Psoas muscle (tissue), 8 donors: ENCODE data around the gene ADGRG4. TPM values are rescaled to one million over a fixed set of nuclear protein-coding genes. Genes with fewer than 3 reads are reported as not detected.

Experiments
- ATAC-seq, 4 donors: fragments of 200-7000 bp; cut with Tn5 transposase; one replicate each; pipeline ENCODE4 v1.9.1; 2020; ENCODE audit warnings: moderate library complexity in 3 of 4, mild to moderate bottlenecking in 2 of 4
- DNase-seq, 2 donors: peaks; one replicate each; pipeline ENCODE4 v3.0.0-alpha.2; 2020
- H3K27ac ChIP-seq: fragments of 200-600 bp; one replicate; pipeline ENCODE4 v1.8.0; 2022
- H3K27me3 ChIP-seq, 3 donors: fragments of 200-600 bp in 1 of 3; one replicate each; pipeline versions ENCODE4 v1.6.1 to v1.8.0; 2013 to 2022; ENCODE audit warnings: low read length in 2 of 3, mild to moderate bottlenecking in 2 of 3, moderate library complexity in 1 of 3; ENCODE audit not compliant: insufficient read depth in 3 of 3
- H3K36me3 ChIP-seq, 2 donors: fragments of 200-600 bp in 1 of 2; one replicate each; pipeline versions ENCODE4 v1.6.1 to v1.8.0; 2013 to 2022; ENCODE audit warnings: low read depth in 1 of 2, mild to moderate bottlenecking in 1 of 2, moderate library complexity in 1 of 2; ENCODE audit not compliant: insufficient read depth in 1 of 2
- H3K4me1 ChIP-seq: fragments of 200-600 bp; one replicate; pipeline ENCODE4 v1.8.0; 2022
- H3K4me3 ChIP-seq: fragments of 200-600 bp; one replicate; pipeline ENCODE4 v1.8.0; 2022; ENCODE audit warnings: mild to moderate bottlenecking
- H3K9me3 ChIP-seq: fragments of 200-600 bp; one replicate; pipeline ENCODE4 v1.8.0; 2022
- CTCF ChIP-seq: fragments of 200-600 bp; IDR thresholded peaks from one replicate; pipeline ENCODE4 v1.8.0; 2022; ENCODE audit warnings: antibody characterized with exemption
- WGBS, 3 donors: extraction: QIAGEN DNeasy Blood & Tissue Kit; methylation state at CpG; one replicate each; pipeline versions ENCODE4 v1.1.6 to v1.1.7; 2013; 5-methylcytosine and 5-hydroxymethylcytosine counted together
- intact Hi-C, 2 donors: fragments of 100-400 bp; cut with DNase I; formaldehyde crosslinking; loops; one replicate each; pipeline versions ENCODE4 v1.11.0 to v1.14.2; 2022
- polyA plus RNA-seq, 3 donors: library from polyadenylated mRNA; stranded (reverse); fragments of 200-250 nt; gene quantifications; one replicate each; pipeline ENCODE4 v1.2.3, GENCODE V29; 2013
- total RNA-seq, 4 donors: library from RNA; stranded (reverse); fragmentation: NEBNext Ultra II Directional in 2 of 4; extraction: Animal tissue kit (Norgen Biotek cat#: 25700) in 2 of 4; gene quantifications; one replicate each; pipeline versions ENCODE4 v1.2.1 to v1.2.4, GENCODE V29; 2021 to 2023
- donor health status: healthy with polysubstance abuse.
- donor health status: DM: no; HTN: no; CAD: no; lungs with moderate emphysema.
- donor health status: Bipolar disorder and iron deficiency.
- donor health status: healthy.
- donor health status: DM: yes; HTN: yes; CAD: no.
- donor health status: DM: no; HTN: no; CAD: no.
- donor health status: DM: no; HTN: no; CAD: no.
- donor health status: DM: yes; HTN: yes; CAD: no.

ADGRG4 gene
- total and polyA plus RNA-seq, 7 donors, result 0.05 to 0.12 (median 0.06) TPM; not detected in 4

DNA sequence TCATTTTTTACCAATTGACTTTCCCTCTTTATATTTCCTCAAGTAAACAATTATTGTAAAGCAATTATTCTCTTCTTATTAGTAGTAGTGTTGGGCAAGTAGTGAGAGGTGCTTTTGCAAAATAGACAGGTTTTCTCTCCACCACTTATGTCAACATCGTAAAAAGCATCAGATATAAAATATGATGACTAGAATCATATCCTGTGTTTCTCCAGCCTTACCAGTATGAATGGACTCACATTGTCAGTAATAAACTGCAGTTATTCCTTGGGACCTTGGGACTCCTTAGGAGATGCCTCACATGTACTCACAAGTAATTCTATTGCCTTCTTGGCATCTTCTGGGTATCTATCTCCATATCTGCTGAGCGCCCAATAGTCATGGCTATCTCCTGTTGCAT lies 146.5 kb downstream of the ADGRG4 start:
- H3K4me3 ChIP-seq, result no peak overlapping the region
- H3K4me1 ChIP-seq, result no peaks in the 10 kb centered on the region
- H3K27ac ChIP-seq, result no peak overlapping the region
- intact Hi-C loops, result no loop called here
- no peaks in the 10 kb centered on the region for H3K9me3 ChIP-seq
- ATAC-seq (no peak), DNase-seq (no peak)
- peaks cover 0 to 5% (median 0%) of the 10 kb centered on the region in 3 donors for H3K27me3 ChIP-seq
- no peaks in the 10 kb centered on the region for H3K36me3 ChIP-seq
- WGBS, 3 donors, result 70 to 90% (median 86%) methylated on average over 2 of the region's 2 CpGs
- no peak for TF ChIP-seq CTCF

DNA sequence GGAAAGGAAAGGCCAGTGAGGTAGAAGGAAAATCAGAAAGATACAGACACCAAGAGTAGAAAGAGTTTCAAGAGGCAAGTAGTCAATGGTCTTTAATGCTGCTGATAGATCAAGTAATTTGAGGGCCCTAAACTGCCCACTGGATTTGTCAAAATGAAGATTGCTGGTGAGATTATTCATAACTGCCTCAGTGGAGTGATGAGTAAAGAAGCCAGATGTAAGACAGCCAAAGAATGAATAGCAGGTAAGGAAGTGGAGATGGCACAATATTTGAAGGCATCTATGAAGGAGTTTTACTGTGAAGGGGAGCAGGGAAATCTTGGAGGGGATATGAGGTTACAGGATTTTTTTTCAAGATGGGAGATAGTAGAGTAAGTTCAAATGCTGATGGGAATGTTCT lies 147.2 kb downstream of the ADGRG4 start:
- Histone ChIP-seq H3K27ac (no peak overlapping the region), H3K4me1 (no peaks in the 10 kb centered on the region), H3K9me3 (no peaks in the 10 kb centered on the region), H3K4me3 (no peak overlapping the region), H3K27me3 (peaks cover 0 to 5% (median 0%) of the 10 kb centered on the region in 3 donors), H3K36me3 (no peaks in the 10 kb centered on the region)
- no peak for TF ChIP-seq CTCF
- ATAC-seq (no peak), DNase-seq (no peak)
- intact Hi-C loops, result no loop called here

- H3K4me3 ChIP-seq, result no peak overlapping the region
- H3K9me3 ChIP-seq, result no peaks in the 10 kb centered on the region
- no peak overlapping the region for H3K27ac ChIP-seq
- no peak for TF ChIP-seq CTCF
- H3K27me3 ChIP-seq, result peaks cover 0 to 5% (median 0%) of the 10 kb centered on the region in 3 donors
- no peak for ATAC-seq
- H3K4me1 ChIP-seq, result no peaks in the 10 kb centered on the region
- H3K36me3 ChIP-seq, result no peaks in the 10 kb centered on the region
- intact Hi-C loops, result no loop called here
- no peak for DNase-seq
- 59 to 62% (median 60%) methylated on average over 8 of the region's 8 CpGs for WGBS, 3 donors
Measured at GRCh38 chrX:136450050-136450830, 149.5 kb downstream of the ADGRG4 start.

DNA sequence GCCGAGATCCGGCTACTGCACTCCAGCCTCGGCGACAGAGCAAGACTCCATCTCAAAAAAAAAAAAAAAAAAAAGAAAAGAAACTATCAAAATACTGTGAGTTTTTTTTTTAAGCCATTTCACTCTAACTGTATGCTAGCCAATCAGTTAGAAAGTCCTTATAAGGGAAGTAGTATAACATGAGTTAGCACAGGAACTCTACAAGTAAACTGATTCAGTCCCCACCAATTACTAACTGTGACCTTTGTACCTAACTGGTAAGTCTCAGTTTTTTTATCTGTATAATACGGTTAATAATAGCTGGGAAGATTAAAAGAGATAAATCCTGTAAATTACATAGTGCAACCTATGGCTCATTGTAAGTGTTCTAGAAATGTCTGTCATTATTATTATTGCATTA lies 151.9 kb downstream of the ADGRG4 start:
- H3K9me3 ChIP-seq, result no peaks in the 10 kb centered on the region
- H3K36me3 ChIP-seq, result no peaks in the 10 kb centered on the region
- H3K4me3 ChIP-seq, result no peak overlapping the region
- TF ChIP-seq CTCF, result no peak
- ATAC-seq (no peak), DNase-seq (no peak)
- no peak overlapping the region for H3K27ac ChIP-seq
- WGBS, 3 donors, result 79 to 82% (median 80%) methylated on average over 3 to 5 of the region's 5 CpGs
- intact Hi-C loops, result no loop called here
- no peaks in the 10 kb centered on the region for H3K4me1 ChIP-seq
- peaks cover 0 to 5% (median 0%) of the 10 kb centered on the region in 3 donors for H3K27me3 ChIP-seq

GRCh38 chrX:136453114-136453513 lies 152.4 kb downstream of the ADGRG4 start:
- intact Hi-C loops, result no loop called here
- no peak for TF ChIP-seq CTCF
- 63 to 89% (median 83%) methylated on average over 1 of the region's 1 CpG for WGBS, 3 donors
- ATAC-seq (no peak), DNase-seq (no peak)
- Histone ChIP-seq H3K9me3 (no peaks in the 10 kb centered on the region), H3K27ac (no peak overlapping the region), H3K36me3 (no peaks in the 10 kb centered on the region), H3K4me3 (no peak overlapping the region), H3K4me1 (no peaks in the 10 kb centered on the region), H3K27me3 (peaks cover 0 to 5% (median 0%) of the 10 kb centered on the region in 3 donors)
